HG03280 (cell line): Measurements from ENCODE around the gene FANCD2.
"Not testable (repeated sequence)": the region's sequence is repeated elsewhere in the genome, so short reads cannot be mapped to it uniquely, and the experiment has no call there.

Experiments used
- ATAC-seq: cut with Tn5 transposase; IDR thresholded peaks from one replicate; pipeline ENCODE4 v1.9.1; 2021; ENCODE audit warnings: mild to moderate bottlenecking, moderate library complexity; ENCODE audit not compliant: unreplicated experiment

Gene FANCD2

DNA sequence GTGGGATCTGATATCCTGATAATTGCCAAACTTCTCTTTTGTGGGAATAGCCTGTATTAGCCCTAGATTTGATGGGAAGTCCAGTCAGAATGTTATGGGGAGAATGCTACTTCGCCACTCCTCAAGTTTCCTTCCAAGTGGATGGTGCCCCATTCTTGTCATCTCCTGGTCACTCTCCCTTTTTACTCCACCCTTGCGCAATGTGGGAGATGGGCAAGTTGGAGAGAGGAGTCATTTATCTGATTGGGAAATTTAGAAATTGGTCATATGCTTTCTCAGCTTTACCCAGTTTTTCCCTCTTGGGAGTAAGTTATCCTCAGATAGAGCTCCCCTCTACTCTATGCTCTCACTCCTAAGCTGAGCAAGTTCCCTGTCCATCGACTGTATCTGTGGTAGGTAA lies 67.4 kb downstream of the FANCD2 start:
- no peak for ATAC-seq

DNA sequence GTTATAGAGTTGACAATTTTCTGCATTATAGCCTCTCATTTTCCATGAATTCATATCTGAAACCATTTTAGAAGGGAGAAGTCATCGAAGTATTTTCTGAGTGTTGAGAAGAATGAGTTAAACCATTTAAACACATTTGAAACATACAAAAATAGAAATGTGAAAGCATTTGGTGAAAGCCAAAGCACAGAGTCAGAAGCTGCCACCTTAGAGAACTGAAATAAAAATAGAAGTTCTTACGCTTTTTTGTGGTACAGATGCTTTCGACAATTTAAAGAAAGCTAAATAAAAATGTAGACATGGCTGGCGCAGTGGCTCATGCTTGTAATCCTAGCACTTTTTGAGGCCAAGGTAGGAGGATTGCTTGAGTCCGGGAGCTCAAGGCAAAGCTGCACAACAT lies 72.8 kb downstream of the FANCD2 start:
- ATAC-seq: no peak

DNA sequence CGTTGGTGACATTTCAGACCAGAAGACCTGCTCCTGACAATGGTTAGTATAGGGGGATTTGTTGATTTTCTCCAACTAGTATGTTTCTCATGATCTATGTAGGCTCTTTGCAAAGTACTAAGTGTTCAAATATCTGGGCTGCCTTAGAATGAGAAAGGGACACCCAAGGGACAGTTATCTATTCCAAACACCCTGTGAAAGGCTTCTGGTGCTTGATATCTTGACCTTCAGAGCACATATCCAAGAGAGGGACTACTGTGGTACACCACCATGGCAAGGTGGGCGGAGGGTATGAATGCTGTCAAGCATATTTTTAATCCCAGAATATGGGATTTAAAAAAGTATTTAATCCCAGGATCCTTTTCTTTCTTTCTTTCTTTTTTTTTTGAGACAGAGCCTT lies 80.7 kb downstream of the FANCD2 start:
- ATAC-seq: no peak

- no peak for ATAC-seq
Measured at GRCh38 chr3:10108091-10108490, 81.9 kb downstream of the FANCD2 start, which contains the start of gene FANCD2OS. TSS of gene FANCD2OS (minus strand) at chr3:10108255. CDS start at chr3:10104774, 3,481 bp downstream.

DNA sequence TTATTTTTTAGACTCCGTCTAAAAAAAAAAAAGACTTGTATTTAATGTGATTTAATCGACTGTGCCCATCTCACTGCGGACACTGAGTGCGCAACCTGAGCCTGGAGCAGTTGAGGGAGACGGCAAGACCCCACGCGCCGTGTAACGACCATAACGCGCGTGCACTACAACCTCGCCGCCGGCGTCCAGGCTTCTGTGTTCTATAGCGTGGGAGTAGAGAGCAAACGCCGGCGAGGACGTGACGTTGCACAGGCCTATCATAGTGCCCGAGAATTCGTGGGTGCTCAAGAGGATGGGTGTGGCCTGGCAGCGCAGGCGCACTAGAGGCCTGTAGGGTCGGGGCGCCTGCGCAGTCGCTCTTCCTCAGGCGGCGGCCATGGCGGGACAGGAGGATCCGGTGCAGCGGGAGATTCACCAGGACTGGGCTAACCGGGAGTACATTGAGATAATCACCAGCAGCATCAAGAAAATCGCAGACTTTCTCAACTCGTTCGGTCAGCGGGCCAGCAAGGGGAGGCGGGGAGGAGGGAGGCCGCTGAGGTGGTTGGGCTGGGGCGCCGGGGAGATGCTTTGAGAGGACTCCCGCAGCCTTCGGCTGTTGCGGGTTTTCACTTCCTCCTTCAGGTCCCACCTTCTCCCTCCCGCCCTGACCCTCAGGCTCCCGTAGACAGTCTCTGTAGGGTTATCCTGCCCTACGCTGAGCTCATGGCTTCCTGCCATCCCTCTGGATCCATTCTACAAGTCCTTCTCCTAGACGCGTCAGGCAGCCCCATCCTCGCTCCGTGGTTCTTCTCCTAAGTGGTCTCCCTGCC lies 89.3 kb downstream of the FANCD2 start, which contains the start of gene BRK1:
Gene BRK1 (plus strand): TSS at position 350 of the 812 bp plus-strand sequence. CDS start 27 bp downstream, at position 377.
- ATAC-seq: peak; percentile 98

DNA sequence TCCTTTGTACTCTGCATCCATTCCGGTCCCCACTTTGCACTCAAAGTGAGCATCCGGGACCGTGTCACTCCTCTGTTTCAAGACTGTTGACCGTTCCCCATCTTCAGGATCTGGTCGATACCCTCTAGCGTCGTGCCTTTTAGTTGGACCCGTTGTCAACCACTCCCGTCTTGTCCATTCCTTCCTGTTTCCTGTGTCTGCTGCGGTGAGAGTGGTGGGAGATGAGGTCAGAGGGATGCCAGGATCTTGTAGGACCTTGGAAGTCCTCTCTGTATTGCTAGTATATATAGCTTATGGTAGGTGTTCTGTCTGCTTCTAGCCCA lies 89.9 kb downstream of the FANCD2 start:
- ATAC-seq: no peak

DNA sequence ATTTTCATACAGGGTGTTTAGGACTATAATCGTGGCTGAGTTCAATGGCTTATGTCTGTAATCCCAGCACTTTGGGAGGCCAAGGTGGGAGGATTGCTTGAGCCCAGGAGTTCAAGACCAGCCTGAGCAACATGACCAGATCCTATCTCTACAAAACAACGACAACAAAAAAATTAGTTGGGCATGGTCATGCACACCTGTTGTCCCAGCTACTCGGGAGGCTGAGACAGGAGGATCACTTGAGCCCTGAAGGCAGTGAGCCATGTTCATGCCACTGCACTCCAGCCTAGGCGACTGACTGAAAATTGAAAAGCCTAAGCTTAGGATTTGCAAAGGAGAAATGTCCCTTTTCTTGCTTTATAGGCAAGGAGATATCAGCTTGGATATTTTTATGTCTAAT lies 90.7 kb downstream of the FANCD2 start:
- ATAC-seq: no peak

- ATAC-seq: no peak
Measured at GRCh38 chr3:10119376-10119775, 93.1 kb downstream of the FANCD2 start.

GRCh38 chr3:10121064-10121463 lies 94.8 kb downstream of the FANCD2 start:
- ATAC-seq: no peak

GRCh38 chr3:10122724-10123123 lies 96.5 kb downstream of the FANCD2 start:
- ATAC-seq: no peak

GRCh38 chr3:10135872-10136271 lies 109.6 kb downstream of the FANCD2 start:
- ATAC-seq: not testable (repeated sequence)

- ATAC-seq: no peak
Measured at GRCh38 chr3:10136426-10137005, 110.3 kb downstream of the FANCD2 start.

GRCh38 chr3:10137178-10137577 lies 110.9 kb downstream of the FANCD2 start:
- no peak for ATAC-seq

DNA sequence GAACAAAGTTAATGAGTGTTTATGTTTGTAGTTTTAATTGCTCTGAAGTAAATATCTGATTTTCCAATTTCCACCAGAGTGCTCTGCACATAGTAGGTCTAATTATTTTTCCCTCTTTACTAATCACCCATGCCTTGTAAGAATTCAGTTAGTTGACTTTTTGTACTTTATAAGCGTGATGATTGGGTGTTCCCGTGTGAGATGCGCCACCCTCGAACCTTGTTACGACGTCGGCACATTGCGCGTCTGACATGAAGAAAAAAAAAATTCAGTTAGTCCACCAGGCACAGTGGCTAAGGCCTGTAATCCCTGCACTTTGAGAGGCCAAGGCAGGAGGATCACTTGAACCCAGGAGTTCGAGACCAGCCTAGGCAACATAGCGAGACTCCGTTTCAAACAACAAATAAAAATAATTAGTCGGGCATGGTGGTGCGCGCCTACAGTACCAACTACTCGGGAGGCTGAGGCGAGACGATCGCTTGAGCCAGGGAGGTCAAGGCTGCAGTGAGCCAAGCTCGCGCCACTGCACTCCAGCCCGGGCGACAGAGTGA lies 114.8 kb downstream of the FANCD2 start:
- no peak for ATAC-seq

DNA sequence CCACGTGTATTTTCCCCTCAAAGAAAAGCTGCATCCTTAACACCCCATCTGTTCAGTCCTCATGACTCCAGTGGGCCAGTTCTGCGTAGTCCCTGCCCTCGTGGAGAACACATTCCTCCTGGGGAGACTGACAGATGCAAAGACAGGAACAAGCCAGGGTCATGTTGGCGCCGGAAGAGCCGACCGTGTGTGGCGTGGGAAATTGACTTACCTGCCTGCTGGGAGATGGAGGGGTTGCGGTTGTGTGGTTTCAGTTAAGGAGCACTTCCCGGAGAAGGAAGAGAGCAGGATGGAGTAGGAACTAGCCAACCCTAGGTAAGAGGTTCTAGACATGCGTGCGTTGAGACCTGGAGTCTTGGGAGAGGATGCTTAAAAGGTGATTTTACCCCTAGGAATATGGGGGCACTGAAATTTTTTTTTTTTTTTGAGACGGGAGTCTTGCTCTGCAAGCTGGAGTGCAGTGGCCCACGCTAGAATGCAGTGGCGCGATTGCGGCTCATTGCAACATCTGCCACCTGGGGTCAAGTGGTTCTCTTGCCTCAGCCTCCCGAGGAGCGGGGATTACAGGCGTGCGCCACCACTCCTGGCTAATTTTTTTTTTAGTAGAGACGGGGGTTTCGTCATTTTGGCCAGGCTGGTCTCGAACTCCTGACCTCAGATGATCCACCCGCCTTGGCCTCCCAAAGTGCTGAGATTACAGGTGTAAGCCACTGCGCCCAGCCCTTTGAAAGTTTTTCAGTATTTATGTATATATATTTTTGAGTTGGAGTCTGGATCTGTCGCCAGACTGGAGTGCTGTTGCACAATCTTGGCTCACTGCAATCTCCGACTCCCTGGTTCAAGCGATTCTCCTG lies 116.7 kb downstream of the FANCD2 start:
- ATAC-seq: no peak

GRCh38 chr3:10145685-10146084 lies 119.4 kb downstream of the FANCD2 start:
- no peak for ATAC-seq

GRCh38 chr3:10149226-10149625 lies 123.0 kb downstream of the FANCD2 start:
- ATAC-seq: no peak

- no peak for ATAC-seq
Measured at GRCh38 chr3:10150987-10151386, 124.8 kb downstream of the FANCD2 start.
